ENCODE measurements around the gene VAC14.

GRCh38 chr16:70653406-70653805 lies 147.6 kb downstream of the VAC14 start:
- TF ChIP-seq CTCF (IDR thresholded peaks at IDR 0.05) (no peak), EZH2 (IDR thresholded peaks at IDR 0.05) (no peak)
